Upper lobe of right lung (tissue), 1 donor: ENCODE results near the gene PLXNB2. TPM values are rescaled to one million over a fixed set of nuclear protein-coding genes. Genes with fewer than 3 reads are reported as not detected.

Experiments used
- ATAC-seq: fragments of 200-7000 bp; cut with Tn5 transposase; one replicate; pipeline ENCODE4 v1.9.1; 2020; ENCODE audit warnings: mild to moderate bottlenecking, moderate library complexity
- DNase-seq: peaks from one replicate; pipeline ENCODE4 v3.0.0-alpha.2; 2020
- H3K27ac ChIP-seq: fragments of 200-600 bp; one replicate; pipeline ENCODE4 v1.8.0; 2022
- H3K27me3 ChIP-seq: fragments of 200-600 bp; one replicate; pipeline ENCODE4 v1.8.0; 2022; ENCODE audit warnings: mild to moderate bottlenecking
- H3K36me3 ChIP-seq: fragments of 200-600 bp; one replicate; pipeline ENCODE4 v1.8.0; 2022
- H3K4me1 ChIP-seq: fragments of 200-600 bp; one replicate; pipeline ENCODE4 v1.8.0; 2022
- H3K4me3 ChIP-seq: fragments of 200-600 bp; one replicate; pipeline ENCODE4 v1.8.0; 2022; ENCODE audit warnings: mild to moderate bottlenecking
- H3K9me3 ChIP-seq: fragments of 200-600 bp; one replicate; pipeline ENCODE4 v1.8.0; 2022
- intact Hi-C: fragments of 100-400 bp; cut with DNase I; formaldehyde crosslinking; loops from one replicate; pipeline ENCODE4 v1.11.0; 2022
- total RNA-seq: library from RNA; stranded (reverse); fragmentation: NEBNext Ultra II Directional; extraction: Animal tissue kit (Norgen Biotek cat#: 25700); gene quantifications from one replicate; pipeline ENCODE4 v1.2.1, GENCODE V29; 2021
- TF ChIP-seq, protein P1 (sequence below): fragments of 200-600 bp; IDR thresholded peaks from one replicate; pipeline ENCODE4 v1.8.0; 2022; ENCODE audit warnings: antibody characterized with exemption
- donor health status: DM: no; HTN: yes; CAD: no; lungs with severe emphysema.

PLXNB2 gene
- total RNA-seq, 1 donor from 2014 or later = 308 TPM

DNA sequence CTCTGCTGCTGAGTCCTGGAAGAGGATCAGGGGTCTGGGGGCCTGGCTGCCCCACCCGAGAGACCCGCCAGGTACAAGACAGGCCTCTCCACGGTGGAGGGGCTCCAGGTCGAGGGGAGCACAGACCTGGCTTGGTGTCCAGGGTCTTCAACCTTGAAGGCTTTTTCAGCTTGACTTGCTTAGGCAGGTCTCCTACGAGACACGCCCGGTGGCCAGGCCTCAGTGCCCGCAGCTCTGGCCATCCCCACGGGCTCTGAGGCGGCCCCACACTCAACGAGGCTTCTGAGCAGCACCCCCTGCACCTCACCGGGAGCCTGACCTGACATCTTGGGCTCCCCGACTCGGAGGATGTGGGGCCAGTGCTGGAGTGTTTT, 6.6 kb upstream of the PLXNB2 start:
- H3K27me3 ChIP-seq = no peaks in the 10 kb centered on the region
- no peaks in the 10 kb centered on the region for H3K36me3 ChIP-seq
- H3K27ac ChIP-seq = peak overlapping the region; percentile 59
- H3K4me3 ChIP-seq = peak overlapping the region; percentile 27
- ATAC-seq (no peak), DNase-seq (no peak)
- intact Hi-C loops = no loop called here
- no peaks in the 10 kb centered on the region for H3K9me3 ChIP-seq
- peaks cover 26% of the 10 kb centered on the region for H3K4me1 ChIP-seq
- TF ChIP-seq, protein P1, sequence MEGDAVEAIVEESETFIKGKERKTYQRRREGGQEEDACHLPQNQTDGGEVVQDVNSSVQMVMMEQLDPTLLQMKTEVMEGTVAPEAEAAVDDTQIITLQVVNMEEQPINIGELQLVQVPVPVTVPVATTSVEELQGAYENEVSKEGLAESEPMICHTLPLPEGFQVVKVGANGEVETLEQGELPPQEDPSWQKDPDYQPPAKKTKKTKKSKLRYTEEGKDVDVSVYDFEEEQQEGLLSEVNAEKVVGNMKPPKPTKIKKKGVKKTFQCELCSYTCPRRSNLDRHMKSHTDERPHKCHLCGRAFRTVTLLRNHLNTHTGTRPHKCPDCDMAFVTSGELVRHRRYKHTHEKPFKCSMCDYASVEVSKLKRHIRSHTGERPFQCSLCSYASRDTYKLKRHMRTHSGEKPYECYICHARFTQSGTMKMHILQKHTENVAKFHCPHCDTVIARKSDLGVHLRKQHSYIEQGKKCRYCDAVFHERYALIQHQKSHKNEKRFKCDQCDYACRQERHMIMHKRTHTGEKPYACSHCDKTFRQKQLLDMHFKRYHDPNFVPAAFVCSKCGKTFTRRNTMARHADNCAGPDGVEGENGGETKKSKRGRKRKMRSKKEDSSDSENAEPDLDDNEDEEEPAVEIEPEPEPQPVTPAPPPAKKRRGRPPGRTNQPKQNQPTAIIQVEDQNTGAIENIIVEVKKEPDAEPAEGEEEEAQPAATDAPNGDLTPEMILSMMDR = no peak

DNA sequence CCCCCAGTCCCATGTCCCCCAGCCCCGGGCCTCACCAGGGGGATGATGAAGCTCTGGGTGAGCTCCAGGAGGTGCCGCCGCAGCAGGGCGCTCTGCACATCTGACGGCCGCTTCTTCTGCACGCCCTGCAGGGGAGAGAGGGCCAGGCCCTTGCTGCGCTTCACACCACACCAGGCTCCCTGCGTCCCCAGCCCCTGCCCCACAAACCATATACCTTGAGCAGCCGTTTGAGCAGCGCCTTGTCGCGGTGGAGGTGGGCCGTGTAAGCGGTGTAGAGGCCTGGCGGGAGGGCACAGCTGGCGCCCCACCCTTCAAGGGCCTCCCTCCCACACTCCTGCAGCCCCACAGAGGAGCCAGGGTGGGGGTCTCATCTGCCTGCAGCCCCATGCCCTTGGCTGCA, 6.2 kb upstream of the PLXNB2 start:
- intact Hi-C loops = no loop called here
- H3K9me3 ChIP-seq = no peaks in the 10 kb centered on the region
- no peaks in the 10 kb centered on the region for H3K36me3 ChIP-seq
- no peaks in the 10 kb centered on the region for H3K27me3 ChIP-seq
- H3K27ac ChIP-seq = no peak overlapping the region
- DNase-seq (no peak), ATAC-seq (no peak)
- TF ChIP-seq, protein P1 = no peak
- H3K4me3 ChIP-seq = no peak overlapping the region
- peaks cover 29% of the 10 kb centered on the region for H3K4me1 ChIP-seq

DNA sequence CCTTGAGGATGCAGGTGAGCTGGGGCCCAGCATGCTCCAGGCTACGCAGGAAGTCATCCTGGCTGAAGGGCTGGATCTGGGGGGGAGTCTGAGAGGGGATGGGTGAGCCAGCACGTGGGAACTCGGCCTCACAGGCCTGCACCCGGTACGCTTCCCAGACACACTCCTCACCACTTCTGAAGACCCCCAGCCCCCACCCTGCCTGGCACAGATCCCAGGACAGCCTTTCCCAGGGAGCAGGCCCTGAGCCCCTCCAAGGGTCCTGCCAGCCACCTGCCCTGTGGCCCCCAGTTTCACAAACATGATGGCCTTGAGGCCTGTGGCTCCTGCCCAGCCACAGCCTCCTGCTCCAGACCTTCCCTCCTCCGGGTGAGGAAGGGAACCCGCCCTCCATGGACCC, 5.6 kb upstream of the PLXNB2 start:
- Histone ChIP-seq H3K4me1 (peaks cover 33% of the 10 kb centered on the region), H3K27ac (no peak overlapping the region), H3K27me3 (no peaks in the 10 kb centered on the region), H3K9me3 (no peaks in the 10 kb centered on the region), H3K4me3 (no peak overlapping the region), H3K36me3 (no peaks in the 10 kb centered on the region)
- no peak for DNase-seq
- TF ChIP-seq, protein P1 = no peak
- ATAC-seq = no peak
- intact Hi-C loops = no loop called here

DNA sequence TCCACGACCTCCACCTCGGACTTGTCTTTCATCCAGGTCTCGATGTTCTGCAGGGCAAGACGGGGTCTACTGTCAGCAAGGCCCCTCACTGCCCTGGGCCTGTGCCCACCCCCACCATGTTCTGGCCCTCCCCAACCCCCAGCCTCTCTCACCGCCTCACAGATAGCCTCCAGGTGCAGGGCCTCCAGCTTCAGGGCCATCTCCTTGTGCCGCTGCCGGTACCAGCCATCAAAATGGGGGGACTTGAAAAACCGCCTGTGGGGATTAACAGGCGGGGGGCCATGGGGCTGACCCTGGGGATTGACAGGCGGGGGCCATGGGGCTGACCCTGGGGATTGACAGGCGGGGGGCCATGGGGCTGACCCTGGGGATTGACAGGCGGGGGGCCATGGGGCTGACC, 4.9 kb upstream of the PLXNB2 start:
- Histone ChIP-seq H3K4me1 (peaks cover 36% of the 10 kb centered on the region), H3K27ac (no peak overlapping the region), H3K4me3 (no peak overlapping the region), H3K36me3 (no peaks in the 10 kb centered on the region), H3K27me3 (no peaks in the 10 kb centered on the region), H3K9me3 (no peaks in the 10 kb centered on the region)
- TF ChIP-seq, protein P1 = no peak
- intact Hi-C loops = no loop called here
- ATAC-seq (no peak), DNase-seq (no peak)

DNA sequence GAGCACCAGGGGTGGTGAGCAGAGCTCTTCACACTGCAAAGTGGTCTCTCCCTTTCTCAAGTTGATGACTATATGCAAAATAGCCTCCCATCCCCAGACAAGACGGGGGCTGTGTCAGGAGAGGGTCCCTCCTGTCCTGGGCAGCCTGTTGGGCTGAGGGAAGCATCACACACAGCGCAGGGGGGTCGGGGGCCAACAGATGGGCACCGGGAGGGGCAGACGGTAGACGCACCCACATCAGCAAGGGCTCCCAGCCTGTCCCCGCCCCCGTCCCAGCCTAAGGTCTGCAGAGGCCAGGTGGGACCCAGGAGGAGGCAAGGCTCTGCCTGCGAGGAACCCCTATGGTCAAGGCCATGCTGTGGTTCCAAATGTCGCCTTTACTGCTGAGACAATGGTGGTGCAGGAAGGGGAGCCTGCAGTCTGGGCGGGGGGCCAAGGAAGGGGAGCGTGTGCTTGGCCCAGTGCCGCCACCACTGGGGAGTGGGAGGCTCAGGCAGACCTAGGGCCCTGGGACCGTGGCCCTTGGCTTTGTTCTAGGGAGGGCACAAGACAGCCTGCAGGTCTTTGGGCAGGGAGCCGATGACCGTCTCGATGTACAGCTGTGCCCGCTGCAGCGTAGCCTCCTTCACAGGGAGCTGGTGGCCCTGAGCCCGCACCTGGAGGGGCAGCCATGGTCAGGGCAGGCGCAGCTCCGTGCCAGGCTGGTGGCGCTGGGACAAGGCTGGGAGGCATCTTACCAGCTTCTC, 4.3 kb upstream of the PLXNB2 start:
- Histone ChIP-seq H3K9me3 (no peaks in the 10 kb centered on the region), H3K4me3 (no peak overlapping the region), H3K4me1 (peaks cover 36% of the 10 kb centered on the region), H3K36me3 (no peaks in the 10 kb centered on the region), H3K27me3 (no peaks in the 10 kb centered on the region), H3K27ac (no peak overlapping the region)
- ATAC-seq (no peak), DNase-seq (peak; percentile 64)
- TF ChIP-seq, protein P1 = no peak
- intact Hi-C loops = no loop called here
